ENCODE results near the gene LRRC45. TPM values are rescaled to one million over a fixed set of nuclear protein-coding genes. Genes with fewer than 3 reads are reported as not detected.

LRRC45 gene
- total and polyA plus RNA-seq, 2 experiments from 2014 or later: 16.1 to 40.7 TPM

- peaks cover 5% of the 10 kb centered on the region; the same call in 1 of the 2 replicates for H3K4me1 ChIP-seq (ENCODE audit: insufficient read depth)
- no peak for TF ChIP-seq NANOG (IDR thresholded peaks at IDR 0.05; ENCODE audit: borderline replicate concordance)
- TF ChIP-seq ZNF331 (CRISPR knock-in tag; IDR thresholded peaks at IDR 0.05; ENCODE audit: low read depth): no peak
- no peak for TF ChIP-seq CREB1 (CRISPR knock-in tag; IDR thresholded peaks at IDR 0.05; ENCODE audit: low read depth)
- no peak for TF ChIP-seq ZNF462 (CRISPR knock-in tag; IDR thresholded peaks at IDR 0.05)
- no peak for TF ChIP-seq CTCF (conservative IDR thresholded peaks at IDR 0.05; ENCODE audit: low read depth in 2 of 2)
- TF ChIP-seq STAT1 (IDR thresholded peaks at IDR 0.05; ENCODE audit: unreplicated experiment): no peak
- TF ChIP-seq REST (IDR thresholded peaks at IDR 0.05; ENCODE audit: unreplicated experiment): no peak
- H3K4me2 ChIP-seq: no peak overlapping the region
- H3K27ac ChIP-seq (ENCODE audit: low read depth): peak overlapping the region; percentile 80; the same call in 1 of the 2 replicates
- H3K4me3 Mint-ChIP-seq: no peak overlapping the region
- no peaks in the 10 kb centered on the region for H3K27me3 ChIP-seq (ENCODE audit: insufficient read depth)
- no peaks in the 10 kb centered on the region for H3K36me3 ChIP-seq (ENCODE audit: insufficient read depth)
- DNase-seq (ENCODE audit: low spot score) (no peak), ATAC-seq (no peak)
- no peak overlapping the region for H3K27ac Mint-ChIP-seq
- peaks cover 10% of the 10 kb centered on the region for H3K79me2 ChIP-seq (replicated peaks; ENCODE audit: insufficient read depth)
- H3K36me3 Mint-ChIP-seq (ENCODE audit: low read depth): peaks cover 6% of the 10 kb centered on the region; the same call in 1 of the 3 replicates
- H3K4me1 Mint-ChIP-seq: peaks cover 5% of the 10 kb centered on the region; the same call in 2 of the 3 replicates
- peaks cover 3% of the 10 kb centered on the region for H4K20me1 ChIP-seq (replicated peaks; ENCODE audit: insufficient read depth)
- no peaks in the 10 kb centered on the region for H3K9me2 ChIP-seq (ENCODE audit: insufficient read depth)
- H3K9me3 Mint-ChIP-seq: no peaks in the 10 kb centered on the region
- H3K4me3 ChIP-seq: no peak overlapping the region
- H3F3A ChIP-seq (replicated peaks; ENCODE audit: low read depth): peaks cover 8% of the 10 kb centered on the region; the same call in 1 of the 2 replicates
- H2AFZ ChIP-seq: no peak overlapping the region
- H3K27me3 Mint-ChIP-seq (ENCODE audit: insufficient read depth, low read depth, poor library complexity): peaks cover 15% of the 10 kb centered on the region
Measured at GRCh38 chr17:82016875-82017459, 6.1 kb upstream of the LRRC45 start.
